Measurements from ENCODE around the gene INPP5A.
"Not testable (repeated sequence)": the region's sequence is repeated elsewhere in the genome, so short reads cannot be mapped to it uniquely, and the experiment has no call there.

Gene INPP5A

DNA sequence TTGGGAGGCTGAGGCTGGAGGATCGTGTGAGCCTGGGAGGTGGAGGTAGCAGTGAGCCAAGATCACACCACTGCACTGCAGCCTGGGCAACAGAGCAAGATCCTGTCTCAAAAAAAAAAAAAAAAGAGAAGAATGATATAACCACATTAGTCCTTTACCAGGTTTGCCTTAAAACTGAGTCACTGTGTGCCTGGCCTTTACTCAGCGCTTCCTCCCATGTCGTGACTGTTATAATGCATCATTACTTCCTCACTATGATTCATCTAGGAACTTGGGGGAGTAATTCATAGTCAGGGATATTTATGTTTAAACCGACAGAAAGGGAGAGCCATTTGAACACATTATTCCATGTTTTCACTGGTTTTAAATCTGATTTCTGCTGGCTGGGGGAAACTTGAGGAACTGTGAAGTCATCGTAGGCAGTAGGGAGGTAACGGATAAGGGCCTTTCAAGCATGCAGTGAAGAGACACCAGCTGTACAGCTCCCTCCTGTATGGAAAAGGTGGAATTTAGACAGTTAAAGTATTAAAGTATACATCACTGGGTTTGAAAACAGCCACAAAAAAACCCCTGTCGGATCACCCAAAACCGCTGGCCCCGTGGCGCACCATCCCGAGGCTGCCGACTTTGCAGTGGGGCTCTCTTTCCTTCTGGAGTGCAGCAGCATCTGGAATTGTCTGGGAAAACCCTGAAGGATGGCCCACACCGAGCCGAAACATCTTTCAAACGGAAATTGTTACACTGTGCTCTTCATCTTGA lies 128.5 kb downstream of the INPP5A start:
- no peak for DNase-seq

DNA sequence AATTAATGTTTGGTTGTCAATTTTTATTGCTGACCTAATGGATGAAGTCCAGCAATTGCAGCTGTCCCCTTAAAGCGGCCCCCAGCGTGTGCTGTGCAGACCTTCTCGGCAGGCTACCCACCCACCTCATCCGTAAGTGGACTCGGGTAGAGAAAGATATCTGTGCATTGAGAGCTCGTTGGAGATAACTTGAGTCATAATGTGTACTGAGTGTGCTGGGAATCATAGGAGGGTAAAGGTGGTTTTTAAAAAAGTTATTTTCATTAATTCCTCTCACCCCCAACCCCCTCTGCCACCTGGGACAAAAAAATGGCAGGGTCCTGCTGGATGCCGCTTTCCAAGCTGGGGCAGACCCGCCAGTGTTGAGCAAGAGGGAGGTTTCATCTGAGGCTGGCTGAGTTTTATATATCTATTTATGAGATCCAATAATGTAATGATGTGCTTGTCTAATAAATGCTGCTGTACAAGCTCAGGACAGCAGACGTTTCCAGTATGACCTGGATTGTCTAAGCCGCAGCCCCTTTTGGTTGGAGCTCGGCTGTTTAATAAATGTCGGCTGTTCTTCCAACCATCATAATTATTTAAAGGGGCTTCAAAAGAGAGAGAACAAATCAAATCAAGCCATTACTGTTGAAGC lies 129.2 kb downstream of the INPP5A start:
- DNase-seq = no peak

DNA sequence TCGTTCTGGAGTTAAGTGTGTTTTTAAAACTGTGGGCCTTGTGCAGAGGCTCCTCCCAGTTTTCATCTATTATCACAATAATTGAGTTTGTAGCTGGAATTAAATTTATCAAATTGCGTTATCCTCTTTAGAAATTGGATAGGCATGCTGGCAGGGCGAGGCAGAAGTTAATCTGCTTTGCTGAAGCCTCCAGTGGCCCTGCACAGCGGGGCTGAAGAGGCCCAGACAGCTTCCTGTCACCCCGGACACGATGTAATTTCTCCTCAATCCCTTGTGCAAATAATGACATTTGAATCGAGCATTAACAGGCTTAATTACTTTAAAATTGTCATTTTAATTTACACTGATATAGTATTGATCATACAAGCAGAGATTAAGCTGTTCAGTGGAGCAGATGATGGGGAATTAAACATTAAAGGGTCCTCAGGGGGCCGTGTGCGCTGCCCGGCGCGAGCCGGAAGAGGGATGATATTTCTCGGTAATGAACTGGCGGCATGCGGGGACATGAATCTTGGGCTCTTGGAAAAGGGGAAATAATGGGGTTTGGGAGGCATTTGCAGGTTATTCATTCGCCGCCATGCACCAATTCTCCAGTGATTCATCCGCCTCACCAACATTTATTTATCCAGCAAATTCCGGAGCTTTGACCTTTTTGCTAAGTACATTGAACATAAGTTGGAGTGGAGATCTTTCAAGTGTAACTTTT lies 129.9 kb downstream of the INPP5A start:
- no peak for DNase-seq

DNA sequence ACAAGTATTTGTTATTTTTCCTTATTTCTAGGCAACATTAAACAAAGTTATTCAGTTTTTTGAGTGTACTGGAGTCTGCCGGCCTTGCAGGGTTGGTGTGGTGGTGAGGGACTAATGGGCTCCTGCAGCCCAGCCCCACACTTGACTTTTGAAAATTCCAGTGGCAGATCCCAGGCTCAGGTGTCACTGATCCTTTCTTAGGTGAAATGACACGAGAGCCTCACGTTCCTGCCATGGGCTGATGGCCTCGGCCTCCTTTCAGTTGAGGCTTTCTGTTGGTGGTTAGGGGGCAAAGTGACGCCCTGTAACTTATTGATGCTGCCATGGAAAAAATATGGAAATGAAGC lies 130.4 kb downstream of the INPP5A start:
- no peak for DNase-seq

DNA sequence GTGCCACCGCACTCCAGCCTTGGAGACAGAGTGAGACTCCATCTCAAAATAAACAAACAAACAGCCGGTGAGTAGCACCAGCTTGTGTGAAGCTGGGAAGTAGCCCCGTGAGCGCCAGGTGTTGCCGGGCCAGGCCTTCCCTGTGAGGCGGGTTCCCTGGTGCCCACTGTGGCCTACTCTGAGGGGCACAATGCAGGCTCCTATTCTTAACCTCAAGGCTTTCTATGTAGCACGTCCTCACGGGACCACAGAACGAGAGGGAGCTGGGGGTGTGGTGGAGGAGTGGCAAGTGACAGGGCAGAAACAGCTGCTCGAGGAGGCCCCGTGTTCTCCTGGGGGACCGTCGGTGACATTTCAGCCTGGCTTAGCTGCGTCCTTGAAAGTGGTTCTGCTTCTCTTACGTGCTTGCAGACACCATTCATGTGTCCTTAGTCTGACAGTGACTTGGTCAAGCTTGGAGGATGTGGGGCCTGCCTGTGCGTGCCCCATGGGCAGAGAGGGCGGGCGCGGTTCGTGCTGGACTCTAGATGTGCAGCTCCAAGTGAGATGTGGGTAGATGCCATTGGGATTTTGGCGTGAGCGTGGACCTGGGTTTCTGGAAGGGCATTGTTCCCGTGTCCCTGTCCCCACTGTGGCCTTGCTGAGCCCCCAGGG lies 131.7 kb downstream of the INPP5A start:
- DNase-seq = no peak

DNA sequence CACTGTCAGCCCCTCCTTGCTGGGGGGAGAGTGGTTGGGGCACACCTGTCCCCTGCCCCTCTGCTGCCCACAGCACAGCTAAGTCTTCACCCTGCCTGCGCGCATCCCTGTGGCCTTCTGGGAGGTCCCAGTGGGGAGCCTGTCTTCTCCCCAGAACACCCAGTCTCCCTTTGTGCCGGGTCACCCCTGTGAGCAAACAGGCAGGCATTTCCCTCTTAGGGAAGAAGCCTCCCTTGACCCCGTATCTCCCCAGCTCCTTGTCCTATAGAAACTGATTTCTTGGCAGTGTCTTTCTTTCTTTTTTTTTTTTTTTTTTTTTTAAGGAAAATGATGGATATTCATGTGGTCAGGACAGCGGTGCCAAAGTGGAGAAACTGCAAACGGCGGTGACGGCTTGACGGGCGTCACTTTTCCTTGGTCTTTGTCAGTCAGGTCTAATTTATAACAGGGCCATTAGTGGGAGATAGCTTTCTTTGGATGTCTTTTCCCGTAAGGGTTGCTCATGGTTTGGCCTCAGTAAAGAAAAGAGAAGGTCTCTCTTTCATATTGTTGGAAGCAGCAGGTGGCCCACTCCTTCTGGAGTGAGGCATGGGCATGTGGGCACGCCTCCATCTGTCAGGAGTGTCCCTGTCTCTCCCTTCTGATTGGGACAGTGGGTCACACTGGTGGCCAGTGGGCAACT lies 133.1 kb downstream of the INPP5A start:
- no peak for DNase-seq

DNA sequence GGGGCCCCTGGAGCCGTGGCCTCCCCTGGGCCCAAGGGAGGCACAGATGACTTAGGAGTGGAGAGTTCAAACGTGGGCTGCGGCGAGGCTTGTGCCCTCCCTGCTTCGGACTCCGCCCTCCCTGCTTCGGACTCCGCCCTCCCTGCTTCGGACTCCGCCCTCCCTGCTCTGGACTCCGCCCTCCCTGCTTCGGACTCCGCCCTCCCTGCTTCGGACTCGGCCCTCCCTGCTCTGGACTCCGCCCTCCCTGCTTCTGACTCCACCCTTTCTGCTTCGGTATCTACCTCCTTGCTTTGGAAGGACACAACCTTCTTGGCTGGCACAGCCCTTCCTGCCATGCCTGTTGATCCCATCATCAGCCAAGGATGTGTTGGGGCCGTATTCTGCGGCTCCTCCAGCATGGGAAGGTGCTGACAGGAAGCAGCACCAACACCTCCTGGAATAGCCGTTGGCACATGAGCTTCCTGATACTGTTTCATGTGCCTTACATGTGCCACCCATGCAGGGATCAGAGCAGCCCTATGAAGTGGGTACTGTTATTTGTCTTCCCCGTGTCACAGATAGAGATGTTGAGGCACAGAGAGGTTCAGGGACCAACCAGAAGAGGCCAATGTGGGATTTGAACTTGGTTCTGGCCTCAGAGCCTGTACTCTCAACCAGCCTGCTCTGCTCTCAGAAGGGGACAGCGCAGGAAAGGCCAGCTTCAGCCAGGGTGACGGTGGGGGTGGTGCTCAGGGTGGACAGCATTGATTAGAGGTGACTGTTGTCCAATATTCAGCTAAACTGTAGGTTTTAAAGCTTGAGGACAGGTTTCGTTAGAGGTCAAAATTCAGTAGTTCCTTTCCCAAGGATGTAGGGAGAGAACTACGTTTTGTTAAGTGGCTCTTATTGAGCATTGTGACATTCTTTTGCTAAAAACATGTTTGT lies 133.9 kb downstream of the INPP5A start:
- DNase-seq = no peak

DNA sequence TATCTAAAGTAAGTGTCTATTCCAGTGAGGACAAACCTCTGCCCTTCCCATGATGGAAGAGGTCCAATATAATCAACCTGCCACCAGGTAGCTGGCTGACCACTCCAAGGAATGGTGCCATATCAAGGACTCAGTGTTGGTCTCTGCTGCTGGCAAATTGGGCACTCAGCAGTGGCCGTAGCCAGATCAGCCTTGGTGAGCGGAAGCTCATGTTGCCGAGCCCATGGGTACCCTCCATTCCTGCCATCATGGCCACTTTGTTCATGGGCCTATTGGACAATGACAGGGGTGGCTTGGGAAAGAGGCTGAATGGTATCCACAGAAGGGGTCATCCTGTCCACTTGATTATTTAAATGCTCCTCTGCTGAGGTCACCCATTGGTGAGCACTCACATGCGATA lies 136.2 kb downstream of the INPP5A start:
- DNase-seq = not testable (repeated sequence)

DNA sequence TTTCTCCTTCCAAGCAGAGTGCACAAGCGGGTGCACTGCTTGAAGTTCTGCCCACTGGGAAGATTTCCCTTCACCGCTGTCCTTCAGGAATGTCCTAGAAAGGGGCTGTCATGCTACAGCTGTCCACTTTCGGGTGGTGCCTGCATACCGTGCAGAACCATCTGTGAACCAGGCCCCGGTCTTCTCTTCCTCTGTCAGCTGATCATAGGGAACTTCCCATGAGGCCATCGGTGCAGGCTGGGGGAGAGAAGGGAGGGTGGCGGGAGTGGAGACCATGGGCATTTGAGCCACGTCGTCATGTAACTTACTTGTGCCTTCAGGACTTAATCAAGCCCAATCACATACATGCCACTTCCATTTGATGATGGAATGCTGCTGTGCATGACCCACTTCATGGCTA lies 136.7 kb downstream of the INPP5A start:
- DNase-seq = no peak

DNA sequence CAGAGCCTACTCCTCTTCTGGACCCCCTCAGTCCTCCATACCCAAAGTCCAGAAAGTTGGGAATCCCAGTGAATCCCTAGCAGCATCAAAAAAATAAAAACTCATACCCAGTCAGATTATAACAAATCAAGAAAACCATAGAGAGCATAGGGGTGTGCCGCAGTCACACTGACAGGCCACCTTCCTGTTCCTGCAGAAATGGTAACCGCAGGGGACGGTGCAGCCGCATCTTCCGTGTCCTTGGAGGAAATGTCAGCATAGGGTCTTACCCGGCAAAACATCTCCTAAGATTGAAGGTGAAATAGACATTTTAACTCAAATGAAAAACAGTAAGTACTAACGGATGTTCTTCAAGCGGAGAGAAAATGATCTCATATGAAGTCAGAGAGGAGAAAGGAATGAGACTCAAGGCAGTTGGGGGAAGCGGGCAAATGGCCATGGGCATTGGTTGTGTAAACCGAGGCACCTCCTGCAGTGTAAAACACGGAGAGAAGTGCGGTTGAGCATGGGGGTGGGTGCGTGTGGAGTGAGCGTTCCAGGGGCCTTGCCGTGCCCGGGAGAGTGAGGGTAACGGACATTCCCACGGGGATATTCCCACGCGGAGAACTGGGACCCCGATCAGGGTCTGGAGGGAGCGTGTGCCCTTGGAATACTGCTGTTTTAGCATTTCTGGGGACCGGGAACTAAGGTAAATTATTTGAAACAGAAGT lies 137.6 kb downstream of the INPP5A start:
- no peak for DNase-seq

DNA sequence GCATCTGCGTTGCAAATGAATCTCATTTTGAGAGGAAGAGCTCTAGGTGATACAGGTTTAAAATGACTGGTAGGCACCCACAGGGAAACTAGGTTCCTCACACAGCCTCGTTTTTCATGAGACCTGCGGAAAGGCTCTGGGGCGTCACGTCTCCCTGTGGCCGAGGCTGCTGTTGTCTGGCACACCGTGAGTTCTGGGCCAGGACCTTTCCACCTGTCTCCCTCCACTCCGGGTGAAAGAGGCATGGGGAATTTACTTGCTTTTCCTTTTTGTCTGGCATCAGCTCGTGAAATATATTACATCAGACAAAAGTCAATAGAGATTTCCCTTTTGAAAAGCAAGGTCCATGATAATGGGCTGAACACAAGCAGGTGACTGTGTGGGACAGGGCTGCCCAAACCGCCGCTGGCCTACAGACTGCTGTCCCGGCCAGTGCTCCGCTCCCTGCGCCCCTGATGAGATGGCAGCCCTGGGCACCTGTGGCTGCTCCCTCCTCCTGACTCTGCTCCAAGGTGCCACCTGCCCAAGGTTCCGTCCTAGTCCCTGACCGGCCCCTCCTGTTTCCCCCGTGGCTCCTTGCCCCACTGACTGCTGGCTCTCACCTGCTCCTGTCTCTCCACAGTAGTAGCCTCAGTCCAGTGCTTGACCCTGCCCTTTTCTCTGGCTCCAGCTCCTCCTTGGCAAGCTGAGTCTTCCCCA lies 138.8 kb downstream of the INPP5A start:
- DNase-seq = no peak

DNA sequence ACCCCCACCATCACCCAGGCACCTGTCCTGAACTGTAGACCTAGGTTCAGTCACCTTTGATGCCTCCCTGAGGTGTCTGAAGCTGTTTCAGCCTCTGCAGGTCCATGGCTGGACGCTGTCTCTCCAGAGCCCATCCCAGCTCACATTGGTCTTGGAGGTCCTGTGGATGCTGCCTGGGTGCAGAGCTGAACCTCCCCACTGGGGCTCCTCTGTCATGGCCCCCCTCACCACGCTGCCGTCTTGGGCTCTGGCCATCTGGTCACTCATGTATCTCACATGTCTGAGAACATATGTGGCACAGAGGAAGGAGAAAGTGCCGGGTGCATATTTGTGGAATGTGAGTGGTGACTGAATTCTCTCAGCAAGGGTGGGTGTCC lies 139.5 kb downstream of the INPP5A start:
- DNase-seq = no peak

DNA sequence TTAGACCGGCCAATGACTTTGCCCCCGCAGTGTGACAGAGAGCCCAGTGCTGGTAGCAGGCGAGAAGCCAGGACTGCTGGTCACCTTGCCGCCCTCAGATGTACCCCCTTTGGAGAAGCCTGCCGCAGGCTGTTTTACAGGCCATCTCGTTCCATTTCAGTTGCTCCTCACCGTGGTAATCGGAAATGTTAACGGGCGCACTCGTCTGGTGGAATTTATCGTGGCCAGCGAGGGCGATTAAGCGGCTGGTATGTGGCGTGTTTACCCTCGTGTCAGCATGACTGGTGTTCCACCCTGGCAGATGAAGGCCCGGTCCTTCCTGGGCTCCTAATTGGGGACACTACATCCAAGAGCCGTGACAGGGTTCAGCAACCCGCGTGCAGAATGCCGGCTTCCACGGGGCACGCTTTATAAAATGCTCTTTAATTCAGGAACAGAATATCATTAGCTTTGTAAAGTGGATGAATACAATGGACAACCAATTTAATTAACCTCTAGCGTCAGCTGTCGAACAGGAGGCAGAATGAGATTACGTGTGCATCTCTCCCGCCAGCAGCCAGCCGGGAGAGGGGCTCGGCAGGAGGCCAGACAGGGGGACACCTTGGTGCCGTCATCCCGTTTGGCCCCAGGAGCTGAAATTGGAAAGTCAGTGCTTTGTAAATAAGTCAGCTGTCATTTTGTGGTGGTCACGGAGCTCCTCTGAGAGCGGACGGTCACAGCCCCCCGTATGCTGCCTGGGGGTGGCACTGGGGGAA lies 140.1 kb downstream of the INPP5A start:
- DNase-seq = no peak

DNA sequence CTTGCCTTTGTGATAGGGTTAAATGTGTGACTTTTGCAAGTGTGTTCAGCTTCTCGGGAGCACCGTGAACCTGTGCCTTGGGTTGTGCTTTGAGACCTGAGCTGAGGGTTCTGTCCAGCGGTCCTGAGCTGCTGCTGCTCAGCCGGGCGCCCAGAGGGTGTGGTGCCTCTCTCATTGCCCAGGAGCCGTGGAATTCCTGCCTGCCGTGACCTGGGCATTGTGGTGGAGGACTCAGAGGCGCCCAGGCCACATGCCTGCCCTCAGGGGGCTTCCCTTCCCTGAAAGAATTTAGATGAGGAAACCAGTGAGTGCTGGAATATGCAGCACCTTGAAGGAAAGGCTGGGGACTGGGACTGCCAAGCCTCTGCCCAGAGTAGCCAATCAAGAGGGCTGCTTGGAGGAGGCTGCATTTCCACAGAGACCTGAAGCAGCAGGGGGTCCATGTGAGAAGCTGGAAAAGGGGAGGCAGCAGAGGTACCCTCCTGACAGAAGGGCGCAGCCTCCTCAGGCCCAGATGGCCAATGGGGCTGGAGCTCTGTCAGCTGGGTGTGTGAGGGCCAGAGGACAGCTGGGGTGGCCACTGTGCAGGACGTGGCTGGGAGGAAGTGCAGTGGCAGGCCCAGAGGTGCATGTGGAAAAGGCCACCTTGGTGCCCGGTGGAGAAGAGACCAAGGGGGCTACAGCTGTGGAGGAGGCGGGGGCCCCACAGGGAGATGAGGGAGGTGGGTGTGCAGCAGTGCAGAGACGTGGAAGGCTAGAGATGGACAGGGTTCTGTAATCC lies 141.0 kb downstream of the INPP5A start:
- no peak for DNase-seq

DNA sequence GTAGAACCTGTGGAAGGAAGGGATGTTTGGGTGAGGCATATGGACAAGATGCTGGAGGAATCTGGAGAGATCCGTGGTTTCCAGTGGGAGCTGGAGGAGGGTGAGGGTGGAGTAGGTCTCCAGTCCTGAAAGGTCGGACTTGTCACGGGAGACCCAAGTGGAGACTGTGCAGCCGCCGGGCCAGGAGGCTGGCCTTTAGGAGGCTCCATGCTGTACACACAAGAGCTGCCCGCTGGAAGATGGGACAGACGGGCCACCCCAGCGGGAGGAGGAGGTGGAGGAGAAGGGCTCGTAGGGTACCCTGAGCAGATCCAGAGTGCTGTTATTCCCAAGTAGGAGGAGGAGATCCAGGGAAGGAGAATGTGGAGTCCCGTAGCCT lies 141.6 kb downstream of the INPP5A start:
- no peak for DNase-seq

DNA sequence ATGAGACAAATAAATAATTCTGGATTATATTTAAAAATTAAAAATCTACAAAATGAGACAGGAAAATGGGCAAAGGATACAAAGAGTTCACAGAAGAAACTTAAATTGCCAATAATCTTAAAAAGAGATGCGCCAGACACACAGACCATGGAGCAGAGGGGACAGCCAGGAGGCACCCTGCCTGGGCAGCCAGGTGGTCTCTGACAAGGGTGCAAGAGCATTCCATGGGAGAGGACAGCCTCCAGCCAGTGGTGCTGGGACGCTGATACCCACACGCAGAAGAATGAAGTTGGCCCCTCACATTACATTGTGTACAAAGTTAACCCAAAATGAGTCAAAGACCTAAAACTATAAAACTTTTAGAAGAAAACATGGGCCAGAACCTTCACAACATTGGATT lies 142.1 kb downstream of the INPP5A start:
- no peak for DNase-seq

DNA sequence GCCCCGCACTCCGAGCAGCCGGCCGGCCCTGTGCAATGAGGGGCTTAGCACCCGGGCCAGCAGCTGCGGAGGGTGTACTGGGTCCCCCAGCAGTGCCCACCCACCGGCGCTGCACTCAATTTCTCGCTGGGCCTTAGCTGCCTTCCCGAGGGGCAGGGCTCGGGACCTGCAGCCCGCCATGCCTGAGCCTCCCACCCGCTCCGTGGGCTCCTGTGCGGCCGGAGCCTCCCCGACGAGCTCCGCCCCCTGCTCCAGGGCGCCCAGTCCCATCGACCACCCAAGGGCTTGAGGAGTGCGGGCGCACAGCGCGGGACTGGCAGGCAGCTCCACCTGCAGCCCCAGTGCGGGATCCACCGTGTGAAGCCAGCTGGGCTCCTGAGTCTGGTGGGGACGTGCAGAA lies 143.2 kb downstream of the INPP5A start:
- DNase-seq = not testable (repeated sequence)

DNA sequence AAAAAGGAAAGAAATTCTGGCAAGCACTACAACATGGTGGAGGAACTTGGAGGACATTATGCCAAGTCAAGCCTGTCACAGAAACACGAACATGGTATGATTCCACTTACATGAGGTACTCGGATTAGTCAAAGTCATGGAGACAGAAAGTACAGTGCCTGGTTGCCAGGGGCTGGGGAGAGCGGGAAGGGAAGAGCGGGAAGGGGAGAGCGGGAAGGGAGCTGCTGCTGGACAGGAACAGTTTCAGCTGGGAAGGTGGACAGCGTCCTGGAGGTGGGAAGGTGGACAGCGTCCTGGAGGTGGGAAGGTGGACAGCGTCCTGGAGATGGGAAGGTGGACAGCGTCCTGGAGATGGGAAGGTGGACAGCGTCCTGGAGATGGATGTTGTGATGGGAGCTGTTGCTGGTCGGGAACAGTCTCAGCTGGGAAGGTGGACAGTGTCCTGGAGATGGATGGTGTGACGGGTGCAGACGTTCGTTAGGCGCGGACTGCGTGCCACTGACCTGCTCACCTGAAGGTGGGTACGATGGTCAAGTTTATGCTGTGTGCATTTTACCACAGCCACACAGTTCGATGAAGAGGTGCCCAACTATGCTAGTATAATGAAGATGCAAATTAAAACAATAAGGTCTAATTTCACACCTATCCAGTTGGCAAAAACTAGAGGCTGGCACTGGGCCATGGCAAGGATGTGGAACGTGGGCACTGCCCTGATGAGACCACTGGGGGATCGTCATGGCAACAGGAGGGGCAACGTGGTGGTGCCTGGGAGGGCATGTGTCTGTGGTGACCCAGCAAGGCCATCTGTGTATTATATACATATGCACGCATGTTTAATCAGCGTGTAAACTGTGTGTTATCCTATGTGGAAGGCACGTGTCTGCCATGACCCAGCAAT lies 144.5 kb downstream of the INPP5A start:
- no peak for DNase-seq

Measured in midbrain (tissue), 1 donor.